OCI-LY3 (cell line): Measurements from ENCODE around the gene ARHGAP42.

ENCODE experiments used
- H2AFZ ChIP-seq: fragments of 200-600, 300-600 bp; shearing (Covaris generic); 2 replicates; pipeline ENCODE4 v1.6.0; 2014; ENCODE audit warnings: antibody characterized with exemption, low read depth, low read length
- H3K27ac ChIP-seq: fragments of 200-600, 300-600 bp; sonication (generic); 2 replicates; pipeline ENCODE4 v1.5.1; 2014; ENCODE audit warnings: mild to moderate bottlenecking, low read length, moderate library complexity, mixed read lengths
- H3K27me3 ChIP-seq: fragments of 200-600, 300-600 bp; sonication (generic); 2 replicates; pipeline ENCODE4 v1.6.1; 2014; ENCODE audit warnings: low read depth, low read length, mixed read lengths
- H3K36me3 ChIP-seq: fragments of 200-600, 300-600 bp; sonication (generic); replicated peaks from 2 replicates; pipeline ENCODE3; 2014; ENCODE audit warnings: low read depth, low read length, mixed read lengths
- H3K4me1 ChIP-seq: fragments of 300-600, 200-600 bp; sonication (generic); 2 replicates; pipeline ENCODE4 v1.6.1; 2014; ENCODE audit warnings: low read length, mixed read lengths
- H3K4me2 ChIP-seq: fragments of 200-600, 300-600 bp; sonication (generic); 2 replicates; pipeline ENCODE4 v1.6.1; 2014; ENCODE audit warnings: low read length, mixed read lengths
- H3K4me3 ChIP-seq: fragments of 300-600, 200-600 bp; sonication (generic); 2 replicates; pipeline ENCODE4 v1.5.1; 2014; ENCODE audit warnings: antibody characterized with exemption, mild to moderate bottlenecking, low read length, moderate library complexity
- H3K79me2 ChIP-seq: fragments of 300-600, 200-600 bp; shearing (Covaris generic); 2 replicates; pipeline ENCODE4 v1.6.1; 2014; ENCODE audit warnings: mild to moderate bottlenecking, low read length, mixed read lengths
- H3K9ac ChIP-seq: fragments of 300-600, 200-600 bp; shearing (Covaris generic); 2 replicates; pipeline ENCODE4 v1.6.0; 2014; ENCODE audit warnings: mild to moderate bottlenecking, low read length, moderate library complexity
- H3K9me3 ChIP-seq: fragments of 200-600, 300-600 bp; shearing (Covaris generic); 2 replicates; pipeline ENCODE4 v1.6.1; 2014; ENCODE audit warnings: low read length, mixed read lengths; ENCODE audit not compliant: insufficient read depth
- H4K20me1 ChIP-seq: fragments of 200-600, 300-600 bp; sonication (generic); 2 replicates; pipeline ENCODE4 v1.6.1; 2016; ENCODE audit warnings: low read length, mixed read lengths; ENCODE audit not compliant: insufficient read depth
- EZH2phosphoT487 ChIP-seq: fragments of 200-600 bp; shearing (Covaris generic); IDR thresholded peaks from 2 replicates; pipeline ENCODE4 v1.6.1; 2018; ENCODE audit warnings: antibody characterized with exemption, mixed run types, low read depth
- TF ChIP-seq, protein P1 (sequence below): fragments of 200-600, 300-600 bp; sonication (generic); IDR thresholded peaks from 2 replicates; pipeline ENCODE4 v1.5.1; 2014; ENCODE audit warnings: antibody characterized with exemption, low read length, low read depth

Gene ARHGAP42

DNA sequence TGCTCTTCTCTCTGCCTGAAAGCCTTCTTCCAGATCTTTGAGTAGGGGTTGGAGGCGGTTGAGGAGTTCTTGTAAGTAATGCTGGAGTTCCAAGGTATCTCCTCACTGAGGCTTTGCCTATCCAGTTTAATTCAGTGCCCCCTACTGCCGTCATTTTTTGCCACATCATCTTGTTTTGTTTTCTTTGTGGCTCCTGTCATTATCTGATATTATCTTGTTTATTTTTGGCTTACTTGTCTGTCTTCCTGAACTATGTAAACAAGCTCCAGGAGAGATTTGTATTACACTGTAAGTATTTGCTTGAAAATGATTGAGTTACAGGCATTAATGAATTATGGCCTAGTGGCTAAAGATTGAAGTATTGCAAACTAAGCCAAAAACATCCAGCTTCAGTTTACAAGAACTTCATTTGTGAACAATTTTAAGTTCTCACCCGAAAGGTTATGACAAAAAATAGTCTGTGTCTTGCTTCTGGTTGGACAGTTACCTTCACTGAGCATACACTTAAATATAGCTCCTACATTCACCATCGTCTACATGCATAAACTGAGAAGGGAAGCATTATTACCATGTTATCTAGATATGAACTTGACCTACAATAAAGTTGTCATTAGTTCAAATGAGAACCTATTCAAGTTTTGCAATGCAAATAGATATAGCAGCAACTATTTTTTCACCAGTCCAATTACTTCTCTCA lies 154.8 kb downstream of the ARHGAP42 start:
- Histone ChIP-seq H2AFZ (no peak overlapping the region), H3K36me3 (no peaks in the 10 kb centered on the region), H3K27ac (no peak overlapping the region), H3K9me3 (no peaks in the 10 kb centered on the region), H3K9ac (no peak overlapping the region), H3K27me3 (no peaks in the 10 kb centered on the region), H3K4me2 (no peak overlapping the region), H3K4me3 (no peak overlapping the region), H4K20me1 (no peaks in the 10 kb centered on the region), H3K79me2 (no peaks in the 10 kb centered on the region), H3K4me1 (no peaks in the 10 kb centered on the region)
- TF ChIP-seq, protein P1, sequence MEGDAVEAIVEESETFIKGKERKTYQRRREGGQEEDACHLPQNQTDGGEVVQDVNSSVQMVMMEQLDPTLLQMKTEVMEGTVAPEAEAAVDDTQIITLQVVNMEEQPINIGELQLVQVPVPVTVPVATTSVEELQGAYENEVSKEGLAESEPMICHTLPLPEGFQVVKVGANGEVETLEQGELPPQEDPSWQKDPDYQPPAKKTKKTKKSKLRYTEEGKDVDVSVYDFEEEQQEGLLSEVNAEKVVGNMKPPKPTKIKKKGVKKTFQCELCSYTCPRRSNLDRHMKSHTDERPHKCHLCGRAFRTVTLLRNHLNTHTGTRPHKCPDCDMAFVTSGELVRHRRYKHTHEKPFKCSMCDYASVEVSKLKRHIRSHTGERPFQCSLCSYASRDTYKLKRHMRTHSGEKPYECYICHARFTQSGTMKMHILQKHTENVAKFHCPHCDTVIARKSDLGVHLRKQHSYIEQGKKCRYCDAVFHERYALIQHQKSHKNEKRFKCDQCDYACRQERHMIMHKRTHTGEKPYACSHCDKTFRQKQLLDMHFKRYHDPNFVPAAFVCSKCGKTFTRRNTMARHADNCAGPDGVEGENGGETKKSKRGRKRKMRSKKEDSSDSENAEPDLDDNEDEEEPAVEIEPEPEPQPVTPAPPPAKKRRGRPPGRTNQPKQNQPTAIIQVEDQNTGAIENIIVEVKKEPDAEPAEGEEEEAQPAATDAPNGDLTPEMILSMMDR = no peak
- TF ChIP-seq EZH2phosphoT487 = no peak

DNA sequence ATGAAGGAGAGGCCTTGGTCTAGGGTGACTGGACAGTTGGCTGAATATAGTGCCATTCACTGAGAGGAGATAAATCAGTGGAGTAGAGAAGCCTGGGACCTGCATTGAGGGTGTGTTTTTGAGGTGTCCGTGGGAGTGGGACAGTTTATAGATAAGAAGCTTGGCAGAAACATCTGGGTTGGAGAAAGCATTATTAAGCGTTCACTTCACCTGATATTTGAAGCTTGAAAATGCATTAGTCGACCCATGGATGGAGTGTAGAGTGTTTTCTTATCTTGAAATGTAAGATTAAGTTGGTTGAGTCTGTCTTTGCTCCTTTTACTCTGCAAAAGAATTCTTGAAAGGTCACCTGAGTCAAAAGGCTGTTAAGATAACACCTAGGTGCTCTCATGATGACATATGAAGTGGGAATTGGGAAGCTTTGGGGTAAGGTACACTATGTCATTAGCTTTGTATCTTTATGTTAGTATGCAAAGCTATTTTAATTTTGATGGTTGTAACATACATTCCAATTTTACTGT lies 160.7 kb downstream of the ARHGAP42 start:
- Histone ChIP-seq H3K4me1 (no peaks in the 10 kb centered on the region), H3K9ac (no peak overlapping the region), H3K27ac (no peak overlapping the region), H3K9me3 (no peaks in the 10 kb centered on the region), H4K20me1 (no peaks in the 10 kb centered on the region), H3K4me3 (no peak overlapping the region), H3K27me3 (no peaks in the 10 kb centered on the region), H3K36me3 (no peaks in the 10 kb centered on the region), H3K4me2 (no peak overlapping the region), H2AFZ (no peak overlapping the region), H3K79me2 (no peaks in the 10 kb centered on the region)
- no peak for TF ChIP-seq EZH2phosphoT487
- TF ChIP-seq, protein P1 = no peak

DNA sequence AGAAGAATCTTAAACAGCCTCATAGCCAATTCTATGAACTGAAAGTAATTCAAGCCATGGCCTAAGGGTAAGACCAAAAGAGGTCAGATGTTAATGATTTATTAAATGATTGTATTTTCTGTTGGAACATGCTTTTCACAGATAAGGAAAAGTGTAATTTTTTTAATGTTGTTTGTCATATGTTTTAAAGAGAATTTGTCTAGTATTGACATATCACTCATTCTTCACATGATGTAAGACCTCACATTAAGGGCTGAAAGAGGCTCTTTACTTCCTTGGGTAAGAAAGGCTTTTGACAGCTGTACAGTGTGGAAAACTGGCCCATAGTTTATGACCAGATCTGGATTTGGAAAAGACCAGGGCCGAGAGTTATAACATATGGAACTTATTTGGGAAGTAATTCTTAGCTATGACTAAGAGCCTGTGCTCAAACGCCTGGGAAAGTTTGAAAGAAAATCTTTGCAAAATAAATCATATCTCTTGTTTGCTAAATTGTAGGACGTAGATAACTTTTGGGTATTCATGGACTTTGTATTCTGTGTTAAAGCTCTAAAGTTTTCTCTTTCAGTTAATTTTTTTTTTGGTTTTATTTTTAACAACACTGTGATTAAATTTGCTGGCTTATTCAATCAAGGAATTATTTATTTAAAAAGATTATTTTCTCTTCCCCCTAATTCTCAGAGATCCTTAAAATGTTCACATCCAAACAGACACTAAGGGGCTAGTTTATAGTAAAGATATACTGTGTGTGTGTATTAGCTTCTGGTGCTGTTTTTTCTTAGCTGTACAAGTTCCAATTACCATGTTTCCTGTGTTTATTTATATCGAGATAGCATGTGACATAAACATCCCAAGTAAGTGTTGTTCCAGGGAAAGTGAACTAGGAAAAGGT lies 162.2 kb downstream of the ARHGAP42 start:
- Histone ChIP-seq H3K27me3 (no peaks in the 10 kb centered on the region), H3K36me3 (no peaks in the 10 kb centered on the region), H2AFZ (no peak overlapping the region), H3K4me3 (no peak overlapping the region), H3K9me3 (no peaks in the 10 kb centered on the region), H3K79me2 (no peaks in the 10 kb centered on the region), H3K27ac (no peak overlapping the region), H3K4me2 (no peak overlapping the region), H3K9ac (no peak overlapping the region), H4K20me1 (no peaks in the 10 kb centered on the region), H3K4me1 (no peaks in the 10 kb centered on the region)
- no peak for TF ChIP-seq EZH2phosphoT487

DNA sequence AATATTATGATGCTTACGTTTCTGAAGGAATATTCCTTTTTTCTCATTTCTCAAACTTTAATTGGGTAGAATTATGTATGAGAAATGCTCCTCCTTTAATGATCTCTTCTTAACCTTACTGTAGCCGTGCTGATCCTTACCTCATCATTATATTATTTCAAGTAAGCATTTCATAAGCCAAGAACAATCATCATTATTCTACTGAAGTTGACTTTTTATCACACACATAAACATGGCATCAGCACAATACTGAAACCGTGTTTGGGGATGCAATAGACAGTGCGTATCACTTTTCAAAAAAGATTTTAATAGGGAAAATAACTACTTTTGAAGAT lies 162.8 kb downstream of the ARHGAP42 start:
- no peaks in the 10 kb centered on the region for H3K79me2 ChIP-seq
- no peak overlapping the region for H3K4me3 ChIP-seq
- no peak overlapping the region for H3K27ac ChIP-seq
- no peaks in the 10 kb centered on the region for H4K20me1 ChIP-seq
- no peak overlapping the region for H3K9ac ChIP-seq
- H3K4me2 ChIP-seq = no peak overlapping the region
- H3K36me3 ChIP-seq = no peaks in the 10 kb centered on the region
- TF ChIP-seq EZH2phosphoT487 = no peak
- TF ChIP-seq, protein P1 = no peak
- H3K4me1 ChIP-seq = no peaks in the 10 kb centered on the region
- H2AFZ ChIP-seq = no peak overlapping the region
- H3K27me3 ChIP-seq = no peaks in the 10 kb centered on the region
- no peaks in the 10 kb centered on the region for H3K9me3 ChIP-seq
